ENCODE data around the gene VWA8. TPM values are rescaled to one million over a fixed set of nuclear protein-coding genes. Genes with fewer than 3 reads are reported as not detected.
A peak's percentile ranks its signal among the peaks of the same experiment; 100 is the strongest.

Gene VWA8
- total RNA-seq, 6 experiments from 2014 or later: 11.3 to 14.7 (median 13.8) TPM

DNA sequence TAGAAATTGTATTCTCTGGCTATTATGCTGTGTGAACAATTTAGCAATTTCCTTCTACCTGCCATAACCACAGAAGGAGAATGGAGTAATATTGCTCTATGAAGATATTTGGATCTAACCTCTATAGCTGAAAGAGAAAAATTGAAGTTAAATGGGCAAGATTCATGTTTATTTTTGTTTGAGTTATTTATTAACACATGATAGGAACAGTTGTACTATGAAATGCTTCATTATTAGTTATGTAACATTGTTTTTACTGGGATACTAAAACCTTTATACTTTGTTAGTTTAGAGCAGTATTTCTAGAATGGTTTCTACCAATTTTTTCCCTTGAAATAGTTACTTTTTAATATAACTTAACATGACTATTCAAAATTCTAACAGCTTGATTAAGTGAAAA is 27.3 kb upstream of the VWA8 start:
- Mint-ChIP-seq H3K27me3 (ENCODE audit: insufficient read depth) (peaks cover 7% of the 10 kb centered on the region), H3K4me1 (ENCODE audit: low read depth) (peaks cover 27% of the 10 kb centered on the region), H3K27ac (no peak overlapping the region), H3K36me3 (ENCODE audit: low read depth) (no peaks in the 10 kb centered on the region), H3K9me3 (no peaks in the 10 kb centered on the region), H3K4me3 (no peak overlapping the region)
- no peak for TF ChIP-seq CTCF (IDR thresholded peaks at IDR 0.05)
- DNase-seq: no peak

- H3K9me3 Mint-ChIP-seq: no peaks in the 10 kb centered on the region
- no peak for TF ChIP-seq CTCF (IDR thresholded peaks at IDR 0.05)
- no peak overlapping the region for H3K4me3 Mint-ChIP-seq
- peaks cover 4% of the 10 kb centered on the region; the same call in 1 of the 2 replicates for H3K27me3 Mint-ChIP-seq (ENCODE audit: insufficient read depth)
- peak; percentile 83 for DNase-seq
- H3K36me3 Mint-ChIP-seq (ENCODE audit: low read depth): no peaks in the 10 kb centered on the region
- H3K4me1 Mint-ChIP-seq (ENCODE audit: low read depth): peaks cover 32% of the 10 kb centered on the region
- H3K27ac Mint-ChIP-seq: peak overlapping the region; percentile 2; the same call in 1 of the 2 replicates
These were observed 25.0 kb upstream of the VWA8 start for GRCh38 chr13:41985788-41986508.

DNA sequence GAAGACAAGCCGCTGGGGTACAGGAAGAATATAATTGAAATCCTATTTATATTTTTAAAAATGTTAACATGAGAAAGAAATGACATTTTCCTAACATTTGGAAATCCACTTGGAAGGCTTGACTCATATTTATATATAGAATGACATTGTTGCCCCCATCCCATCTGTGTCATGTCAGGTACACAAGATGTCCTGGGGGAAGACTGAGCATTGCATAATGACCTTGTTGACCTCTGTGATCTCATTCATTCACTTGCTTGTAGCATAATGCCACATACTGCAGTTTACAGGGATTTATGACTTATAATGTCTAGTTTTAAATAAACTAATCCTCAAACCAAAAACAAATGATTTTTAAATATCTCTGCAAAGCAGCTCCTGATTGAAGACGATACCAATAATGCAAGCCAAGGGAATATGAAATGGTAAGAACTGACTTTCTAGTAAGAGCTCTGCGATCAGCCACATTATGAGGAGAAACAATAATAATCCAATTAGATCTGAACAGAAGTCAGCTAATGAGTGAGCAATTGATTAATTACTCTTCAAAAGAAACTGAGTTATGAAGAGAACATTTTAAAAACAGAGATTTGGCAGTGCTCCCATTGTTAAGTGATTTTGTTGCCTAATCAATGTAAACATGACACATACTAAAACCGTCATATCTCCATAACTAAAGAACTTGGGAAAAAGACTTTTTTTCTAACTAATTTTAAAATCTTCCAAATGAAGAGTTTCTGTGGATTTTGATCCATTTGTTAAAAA is 21.2 kb upstream of the VWA8 start:
- Mint-ChIP-seq H3K27me3 (ENCODE audit: insufficient read depth) (peaks cover 4% of the 10 kb centered on the region; the same call in 1 of the 2 replicates), H3K9me3 (no peaks in the 10 kb centered on the region), H3K36me3 (ENCODE audit: low read depth) (no peaks in the 10 kb centered on the region), H3K4me1 (ENCODE audit: low read depth) (peaks cover 31% of the 10 kb centered on the region), H3K4me3 (no peak overlapping the region), H3K27ac (no peak overlapping the region)
- DNase-seq: no peak
- no peak for TF ChIP-seq CTCF (IDR thresholded peaks at IDR 0.05)

DNA sequence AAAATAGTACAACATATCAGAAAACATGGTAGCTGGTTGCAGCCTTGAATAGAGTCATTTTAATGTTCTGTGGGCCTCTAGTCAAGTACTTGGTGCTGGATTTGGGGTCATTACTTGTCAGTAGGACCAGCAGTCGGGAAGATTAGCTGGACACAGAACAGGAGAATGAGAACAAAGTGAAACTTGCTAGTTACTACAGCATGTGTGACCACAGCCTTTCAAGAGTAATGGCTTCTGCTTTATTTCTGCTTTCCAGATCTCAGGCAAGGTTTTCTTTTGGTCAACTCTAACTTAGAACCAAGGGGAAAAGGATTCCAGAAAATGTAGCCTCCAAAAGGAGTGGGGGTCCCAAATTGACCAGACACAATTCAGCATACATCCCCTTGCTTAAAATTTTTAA is 17.1 kb upstream of the VWA8 start:
- H3K36me3 Mint-ChIP-seq (ENCODE audit: low read depth): no peaks in the 10 kb centered on the region
- H3K27me3 Mint-ChIP-seq (ENCODE audit: insufficient read depth): no peaks in the 10 kb centered on the region; the same call in none of the 2 replicates
- no peak overlapping the region for H3K27ac Mint-ChIP-seq
- DNase-seq: no peak
- no peak overlapping the region for H3K4me3 Mint-ChIP-seq
- peaks cover 5% of the 10 kb centered on the region; the same call in 1 of the 2 replicates for H3K4me1 Mint-ChIP-seq (ENCODE audit: low read depth)
- no peak for TF ChIP-seq CTCF (IDR thresholded peaks at IDR 0.05)
- no peaks in the 10 kb centered on the region for H3K9me3 Mint-ChIP-seq

GRCh38 chr13:41976476-41976875 is 15.6 kb upstream of the VWA8 start:
- no peaks in the 10 kb centered on the region; the same call in none of the 2 replicates for H3K27me3 Mint-ChIP-seq (ENCODE audit: insufficient read depth)
- DNase-seq: no peak
- H3K9me3 Mint-ChIP-seq: no peaks in the 10 kb centered on the region
- H3K27ac Mint-ChIP-seq: no peak overlapping the region
- no peak overlapping the region for H3K4me3 Mint-ChIP-seq
- no peaks in the 10 kb centered on the region for H3K36me3 Mint-ChIP-seq (ENCODE audit: low read depth)
- no peaks in the 10 kb centered on the region for H3K4me1 Mint-ChIP-seq (ENCODE audit: low read depth)
- TF ChIP-seq CTCF (IDR thresholded peaks at IDR 0.05): no peak
